Right lobe of liver (tissue), 6 donors: Measurements from ENCODE around the gene DLGAP3. TPM values are rescaled to one million over a fixed set of nuclear protein-coding genes. Genes with fewer than 3 reads are reported as not detected.

ENCODE experiments used
- ATAC-seq, 4 donors: fragments of 200-7000 bp; cut with Tn5 transposase; one replicate each; pipeline ENCODE4 v1.9.1; 2020; ENCODE audit warnings: mild to moderate bottlenecking in 4 of 4, moderate library complexity in 4 of 4
- DNase-seq, 3 donors: peaks; one replicate each; pipeline ENCODE4 v3.0.0-alpha.2; 2020
- H3K27ac ChIP-seq, 3 donors: fragments of 200-600 bp; one replicate each; pipeline ENCODE4 v1.8.0; 2022
- H3K27me3 ChIP-seq, 2 donors: fragments of 200-600 bp; one replicate each; pipeline ENCODE4 v1.8.0; 2022
- H3K36me3 ChIP-seq, 4 donors: fragments of 200-600 bp; sonication (generic) in 1 of 4; one replicate each; pipeline versions ENCODE4 v1.5.1 to v1.8.0; 2017 to 2022; ENCODE audit warnings: control low read depth in 1 of 4
- H3K4me1 ChIP-seq, 4 donors: fragments of 200-600 bp; sonication (generic) in 1 of 4; one replicate each; pipeline versions ENCODE4 v1.5.1 to v1.8.0; 2017 to 2022; ENCODE audit warnings: control low read depth in 1 of 4
- H3K4me3 ChIP-seq, 3 donors: fragments of 200-600 bp; one replicate each; pipeline ENCODE4 v1.8.0; 2022
- H3K9me3 ChIP-seq, 4 donors: fragments of 200-600 bp; sonication (generic) in 1 of 4; one replicate each; pipeline versions ENCODE4 v1.5.1 to v1.8.0; 2017 to 2022; ENCODE audit warnings: control low read depth in 1 of 4
- POLR2A ChIP-seq: fragments of 450-650 bp; IDR thresholded peaks from one replicate; pipeline ENCODE4 v1.6.1; 2017; ENCODE audit warnings: antibody characterized with exemption, mild to moderate bottlenecking
- WGBS: methylation state at CpG from one replicate; pipeline ENCODE4 v1.1.6; 2018; ENCODE audit warnings: low coverage, low lambda C conversion rate; ENCODE audit not compliant: insufficient coverage; ENCODE audit errors: missing lambda C conversion rate; 5-methylcytosine and 5-hydroxymethylcytosine counted together
- intact Hi-C, 2 donors: fragments of 100-400 bp; cut with DNase I; formaldehyde crosslinking; loops; one replicate each; pipeline versions ENCODE4 v1.11.2 to v1.14.1; 2022
- long read RNA-seq: library from polyadenylated mRNA; unstranded; transcript quantifications from one replicate; pipeline ENCODE4 v2.0.0, GENCODE V29; 2019
- total RNA-seq, 6 experiments: library from RNA; depleted of rRNA in 2 of 6; stranded (reverse); fragments of >200 nt in 2 of 6; fragmentation: NEBNext Ultra II Directional in 3 of 6; extraction: Animal tissue kit (Norgen Biotek cat#: 25700) in 3 of 6; gene quantifications; one replicate each; pipeline versions ENCODE4 v1.1.0 to v1.2.4, GENCODE V29; 2016 to 2023
- TF ChIP-seq, protein P1 (sequence below), 4 donors: fragments of 200-600 bp in 3 of 4; fragments of 450-650 bp in 1 of 4; IDR thresholded peaks; one replicate each; pipeline versions ENCODE4 v1.5.1 to v1.8.0; 2016 to 2022; ENCODE audit warnings: antibody characterized with exemption in 4 of 4, mild to moderate bottlenecking in 2 of 4
- donor health status: DM: no; HTN: yes; CAD: no.
- donor health status: DM: no; HTN: no; CAD: no.
- donor health status: DM: no; HTN: no; CAD: no.
- donor health status: DM: no; HTN: yes; CAD: no.
- donor health status: DM: no; HTN: yes; CAD: no.

Gene DLGAP3, protein sequence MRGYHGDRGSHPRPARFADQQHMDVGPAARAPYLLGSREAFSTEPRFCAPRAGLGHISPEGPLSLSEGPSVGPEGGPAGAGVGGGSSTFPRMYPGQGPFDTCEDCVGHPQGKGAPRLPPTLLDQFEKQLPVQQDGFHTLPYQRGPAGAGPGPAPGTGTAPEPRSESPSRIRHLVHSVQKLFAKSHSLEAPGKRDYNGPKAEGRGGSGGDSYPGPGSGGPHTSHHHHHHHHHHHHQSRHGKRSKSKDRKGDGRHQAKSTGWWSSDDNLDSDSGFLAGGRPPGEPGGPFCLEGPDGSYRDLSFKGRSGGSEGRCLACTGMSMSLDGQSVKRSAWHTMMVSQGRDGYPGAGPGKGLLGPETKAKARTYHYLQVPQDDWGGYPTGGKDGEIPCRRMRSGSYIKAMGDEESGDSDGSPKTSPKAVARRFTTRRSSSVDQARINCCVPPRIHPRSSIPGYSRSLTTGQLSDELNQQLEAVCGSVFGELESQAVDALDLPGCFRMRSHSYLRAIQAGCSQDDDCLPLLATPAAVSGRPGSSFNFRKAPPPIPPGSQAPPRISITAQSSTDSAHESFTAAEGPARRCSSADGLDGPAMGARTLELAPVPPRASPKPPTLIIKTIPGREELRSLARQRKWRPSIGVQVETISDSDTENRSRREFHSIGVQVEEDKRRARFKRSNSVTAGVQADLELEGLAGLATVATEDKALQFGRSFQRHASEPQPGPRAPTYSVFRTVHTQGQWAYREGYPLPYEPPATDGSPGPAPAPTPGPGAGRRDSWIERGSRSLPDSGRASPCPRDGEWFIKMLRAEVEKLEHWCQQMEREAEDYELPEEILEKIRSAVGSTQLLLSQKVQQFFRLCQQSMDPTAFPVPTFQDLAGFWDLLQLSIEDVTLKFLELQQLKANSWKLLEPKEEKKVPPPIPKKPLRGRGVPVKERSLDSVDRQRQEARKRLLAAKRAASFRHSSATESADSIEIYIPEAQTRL
- under 1 TPM in 2 of 6 experiments, not detected in 4; 0.07 to 0.13 TPM for total RNA-seq
- long read RNA-seq = 0 reads

DNA sequence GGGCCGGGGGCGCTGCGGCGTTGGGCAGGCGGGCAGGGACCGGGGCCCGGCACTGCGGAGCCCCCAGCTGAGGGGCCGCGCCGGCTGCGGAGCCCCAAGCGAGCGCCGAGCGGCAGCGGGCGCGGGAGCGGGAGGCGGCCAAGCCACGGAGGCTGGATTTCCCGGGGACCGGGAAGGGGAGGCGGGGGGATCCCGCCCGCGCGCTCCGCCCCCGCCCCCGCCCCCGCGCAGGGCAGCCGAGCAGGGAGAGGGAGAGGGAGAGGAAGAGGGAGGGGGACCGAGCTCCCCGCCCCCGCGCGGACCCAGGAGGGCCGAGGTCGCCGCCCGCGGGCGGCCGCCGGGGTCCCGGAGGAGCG lies at the start of gene DLGAP3:
DLGAP3 (minus strand) TSS at position 154 of the 356 bp plus-strand sequence. CDS start 24,267 bp downstream, outside the sequence.
- 0% methylated on average over 6 of the region's 50 CpGs for WGBS
- peaks cover 4% of the 10 kb centered on the region in 2 donors for H3K27me3 ChIP-seq
- intact Hi-C loops = no loop called here
- H3K4me3 ChIP-seq = peak within 1 kb of the TSS in 2 of 3 donors; percentile 28 to 31
- no peak for TF ChIP-seq POLR2A
- TF ChIP-seq, protein P1, sequence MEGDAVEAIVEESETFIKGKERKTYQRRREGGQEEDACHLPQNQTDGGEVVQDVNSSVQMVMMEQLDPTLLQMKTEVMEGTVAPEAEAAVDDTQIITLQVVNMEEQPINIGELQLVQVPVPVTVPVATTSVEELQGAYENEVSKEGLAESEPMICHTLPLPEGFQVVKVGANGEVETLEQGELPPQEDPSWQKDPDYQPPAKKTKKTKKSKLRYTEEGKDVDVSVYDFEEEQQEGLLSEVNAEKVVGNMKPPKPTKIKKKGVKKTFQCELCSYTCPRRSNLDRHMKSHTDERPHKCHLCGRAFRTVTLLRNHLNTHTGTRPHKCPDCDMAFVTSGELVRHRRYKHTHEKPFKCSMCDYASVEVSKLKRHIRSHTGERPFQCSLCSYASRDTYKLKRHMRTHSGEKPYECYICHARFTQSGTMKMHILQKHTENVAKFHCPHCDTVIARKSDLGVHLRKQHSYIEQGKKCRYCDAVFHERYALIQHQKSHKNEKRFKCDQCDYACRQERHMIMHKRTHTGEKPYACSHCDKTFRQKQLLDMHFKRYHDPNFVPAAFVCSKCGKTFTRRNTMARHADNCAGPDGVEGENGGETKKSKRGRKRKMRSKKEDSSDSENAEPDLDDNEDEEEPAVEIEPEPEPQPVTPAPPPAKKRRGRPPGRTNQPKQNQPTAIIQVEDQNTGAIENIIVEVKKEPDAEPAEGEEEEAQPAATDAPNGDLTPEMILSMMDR (IDR thresholded peaks at IDR 0.05) = no peak
- H3K9me3 ChIP-seq = no peaks in the 10 kb centered on the region
- no peaks in the 10 kb centered on the region for H3K36me3 ChIP-seq
- H3K4me1 ChIP-seq = peaks cover 0 to 9% (median 0%) of the 10 kb centered on the region in 4 donors
- peak in 3 of 4 donors; percentile 13 to 27 (median 21) for ATAC-seq
- DNase-seq = no peak
- no peak within 1 kb of the TSS for H3K27ac ChIP-seq

DNA sequence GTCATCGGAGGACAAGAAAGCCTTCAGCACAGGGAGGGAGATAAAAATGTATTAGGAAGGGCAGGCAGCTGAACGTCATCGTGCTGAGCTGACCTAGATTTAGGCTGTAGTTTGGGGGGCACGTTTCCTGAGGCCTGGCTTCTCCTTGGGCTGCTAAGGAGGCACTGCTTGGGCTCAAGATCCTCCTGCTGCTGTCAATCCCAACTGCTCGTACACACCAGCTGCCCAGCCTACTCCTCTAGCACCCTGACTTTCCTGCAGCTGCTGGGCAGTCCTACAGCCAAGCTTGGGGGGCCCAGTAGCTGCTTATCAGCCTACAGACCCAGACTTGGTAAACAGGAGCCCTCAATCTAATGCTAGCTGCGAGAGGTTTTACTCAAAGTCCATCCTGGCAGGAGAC lies 49.5 kb upstream of the DLGAP3 start:
- H3K4me3 ChIP-seq = no peak overlapping the region
- H3K4me1 ChIP-seq = peaks cover 0 to 3% (median 0%) of the 10 kb centered on the region in 4 donors
- no peaks in the 10 kb centered on the region for H3K36me3 ChIP-seq
- TF ChIP-seq, protein P1 (IDR thresholded peaks at IDR 0.05) = no peak
- no peak for TF ChIP-seq POLR2A
- H3K27me3 ChIP-seq = no peaks in the 10 kb centered on the region
- intact Hi-C loops = no loop called here
- DNase-seq (no peak), ATAC-seq (no peak)
- 50% methylated on average over 3 of the region's 6 CpGs for WGBS
- H3K9me3 ChIP-seq = no peaks in the 10 kb centered on the region
- no peak overlapping the region for H3K27ac ChIP-seq

DNA sequence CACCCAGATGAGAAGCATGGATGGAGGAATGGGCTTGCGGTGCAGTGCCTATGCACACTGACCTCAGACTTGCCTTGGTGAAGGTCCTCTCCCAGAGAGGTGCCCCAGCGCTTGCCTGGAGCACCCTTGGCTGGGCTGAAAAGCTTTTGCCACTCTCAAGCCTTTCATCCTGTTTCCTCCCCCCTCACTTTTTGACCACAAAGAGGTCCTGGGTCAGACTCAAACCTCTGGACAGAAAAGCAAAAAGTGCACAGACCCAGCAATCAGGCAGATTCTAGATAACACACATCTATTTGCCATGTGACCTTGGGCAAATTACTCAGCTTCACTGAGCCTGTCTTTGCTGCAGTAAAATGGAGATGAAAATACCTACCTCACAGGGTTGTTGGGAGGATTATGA lies 48.4 kb upstream of the DLGAP3 start:
- no peak for TF ChIP-seq POLR2A
- TF ChIP-seq, protein P1 (IDR thresholded peaks at IDR 0.05) = no peak
- 100% methylated on average over 2 of the region's 2 CpGs for WGBS
- Histone ChIP-seq H3K27ac (no peak overlapping the region), H3K27me3 (no peaks in the 10 kb centered on the region), H3K4me1 (no peaks in the 10 kb centered on the region), H3K9me3 (no peaks in the 10 kb centered on the region), H3K4me3 (no peak overlapping the region), H3K36me3 (no peaks in the 10 kb centered on the region)
- ATAC-seq (no peak), DNase-seq (no peak)
- intact Hi-C loops = no loop called here

DNA sequence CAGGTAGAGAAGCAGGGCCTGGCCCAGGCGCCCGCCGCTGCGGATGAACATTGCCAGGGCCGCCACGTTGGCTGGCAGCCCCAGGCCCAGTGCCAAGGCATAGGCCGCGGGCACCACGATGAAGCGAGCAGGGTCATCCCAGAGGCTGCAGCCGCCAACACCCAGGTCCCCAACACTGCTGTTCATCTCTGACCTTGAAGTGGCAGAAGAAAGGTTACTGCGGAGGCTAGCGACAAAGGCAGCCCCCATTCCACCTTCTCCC lies 47.7 kb upstream of the DLGAP3 start:
- no peak for TF ChIP-seq POLR2A
- TF ChIP-seq, protein P1 (IDR thresholded peaks at IDR 0.05) = no peak
- Histone ChIP-seq H3K4me3 (no peak overlapping the region), H3K9me3 (no peaks in the 10 kb centered on the region), H3K27ac (no peak overlapping the region), H3K27me3 (no peaks in the 10 kb centered on the region), H3K4me1 (no peaks in the 10 kb centered on the region), H3K36me3 (no peaks in the 10 kb centered on the region)
- no peak for DNase-seq
- intact Hi-C loops = no loop called here
- no CpG with 5 or more reads among the region's 13 CpGs for WGBS
- ATAC-seq = no peak
